ENCODE results near the gene FGD5.

FGD5 gene

GRCh38 chr3:14875411-14876175, 56.8 kb downstream of the FGD5 start:
- H3K4me2 ChIP-seq (ENCODE audit: low read depth, low read length) = no peak overlapping the region
- no peak overlapping the region for H2AFZ ChIP-seq (ENCODE audit: low read length)
- no peak for DNase-seq
- H3K9me3 ChIP-seq (replicated peaks; ENCODE audit: insufficient read depth, low read length) = no peaks in the 10 kb centered on the region
- no peak overlapping the region for H3K27ac ChIP-seq (ENCODE audit: low read length)
- H3K4me1 ChIP-seq (ENCODE audit: low read length) = no peaks in the 10 kb centered on the region
- no peaks in the 10 kb centered on the region for H4K20me1 ChIP-seq (ENCODE audit: insufficient read depth, low read length)
- no peaks in the 10 kb centered on the region for H3K79me2 ChIP-seq (ENCODE audit: low read length)
- H3K9me2 ChIP-seq (replicated peaks; ENCODE audit: insufficient read depth, low read length) = no peaks in the 10 kb centered on the region
- no peak overlapping the region for H3K9ac ChIP-seq (ENCODE audit: low read length)
- no peaks in the 10 kb centered on the region for H3K27me3 ChIP-seq (replicated peaks; ENCODE audit: insufficient read depth, low read length)
- H3K4me3 ChIP-seq (ENCODE audit: low read length) = no peak overlapping the region
- H3K36me3 ChIP-seq (replicated peaks; ENCODE audit: insufficient read depth, low read length) = no peaks in the 10 kb centered on the region
- no peaks in the 10 kb centered on the region for H3F3A ChIP-seq (ENCODE audit: insufficient read depth, low read length)
- TF ChIP-seq CTCF (IDR thresholded peaks at IDR 0.05; ENCODE audit: low read length) (no peak), EZH2 (optimal IDR thresholded peaks at IDR 0.05; ENCODE audit: low read depth, low read length) (no peak), EZH2phosphoT487 (IDR thresholded peaks at IDR 0.05; ENCODE audit: low read length) (no peak)

- H2AFZ ChIP-seq (ENCODE audit: low read length) = no peak overlapping the region
- no peak overlapping the region for H3K4me3 ChIP-seq (ENCODE audit: low read length)
- TF ChIP-seq EZH2phosphoT487 (IDR thresholded peaks at IDR 0.05; ENCODE audit: low read length) (no peak), CTCF (IDR thresholded peaks at IDR 0.05; ENCODE audit: low read length) (no peak), EZH2 (optimal IDR thresholded peaks at IDR 0.05; ENCODE audit: low read depth, low read length) (no peak)
- no peaks in the 10 kb centered on the region for H3K79me2 ChIP-seq (ENCODE audit: low read length)
- no peak overlapping the region for H3K27ac ChIP-seq (ENCODE audit: low read length)
- H3K36me3 ChIP-seq (replicated peaks; ENCODE audit: insufficient read depth, low read length) = no peaks in the 10 kb centered on the region
- no peaks in the 10 kb centered on the region for H3K9me2 ChIP-seq (replicated peaks; ENCODE audit: insufficient read depth, low read length)
- no peak overlapping the region for H3K4me2 ChIP-seq (ENCODE audit: low read depth, low read length)
- H3K27me3 ChIP-seq (replicated peaks; ENCODE audit: insufficient read depth, low read length) = no peaks in the 10 kb centered on the region
- no peak for DNase-seq
- no peaks in the 10 kb centered on the region for H4K20me1 ChIP-seq (ENCODE audit: insufficient read depth, low read length)
- no peaks in the 10 kb centered on the region for H3K9me3 ChIP-seq (replicated peaks; ENCODE audit: insufficient read depth, low read length)
- H3K4me1 ChIP-seq (ENCODE audit: low read length) = no peaks in the 10 kb centered on the region
- H3K9ac ChIP-seq (ENCODE audit: low read length) = no peak overlapping the region
- H3F3A ChIP-seq (ENCODE audit: insufficient read depth, low read length) = no peaks in the 10 kb centered on the region
Observed at GRCh38 chr3:14876921-14877333, 58.2 kb downstream of the FGD5 start.

GRCh38 chr3:14877469-14877868, 58.7 kb downstream of the FGD5 start:
- no peaks in the 10 kb centered on the region for H3K4me1 ChIP-seq (ENCODE audit: low read length)
- TF ChIP-seq EZH2 (optimal IDR thresholded peaks at IDR 0.05; ENCODE audit: low read depth, low read length) = no peak
- no peak for TF ChIP-seq CTCF (IDR thresholded peaks at IDR 0.05; ENCODE audit: low read length)
- no peak for TF ChIP-seq EZH2phosphoT487 (IDR thresholded peaks at IDR 0.05; ENCODE audit: low read length)
- no peaks in the 10 kb centered on the region for H3K9me2 ChIP-seq (replicated peaks; ENCODE audit: insufficient read depth, low read length)
- no peaks in the 10 kb centered on the region for H3K9me3 ChIP-seq (replicated peaks; ENCODE audit: insufficient read depth, low read length)
- no peaks in the 10 kb centered on the region for H4K20me1 ChIP-seq (ENCODE audit: insufficient read depth, low read length)
- H3K27me3 ChIP-seq (replicated peaks; ENCODE audit: insufficient read depth, low read length) = no peaks in the 10 kb centered on the region
- DNase-seq = no peak
- H3K9ac ChIP-seq (ENCODE audit: low read length) = no peak overlapping the region
- no peak overlapping the region for H2AFZ ChIP-seq (ENCODE audit: low read length)
- no peaks in the 10 kb centered on the region for H3F3A ChIP-seq (ENCODE audit: insufficient read depth, low read length)
- H3K4me3 ChIP-seq (ENCODE audit: low read length) = no peak overlapping the region
- H3K4me2 ChIP-seq (ENCODE audit: low read depth, low read length) = no peak overlapping the region
- no peaks in the 10 kb centered on the region for H3K36me3 ChIP-seq (replicated peaks; ENCODE audit: insufficient read depth, low read length)
- no peaks in the 10 kb centered on the region for H3K79me2 ChIP-seq (ENCODE audit: low read length)
- no peak overlapping the region for H3K27ac ChIP-seq (ENCODE audit: low read length)
